K562 (cell line): ENCODE data around the gene AGRN. TPM values are rescaled to one million over a fixed set of nuclear protein-coding genes. Genes with fewer than 3 reads are reported as not detected.

Source experiments
- AFF1 ChIP-seq, 2 experiments: fragments of 450-650 bp; IDR thresholded peaks; 2 replicates each; pipeline ENCODE4 v1.6.1; 2018; ENCODE audit warnings: mild to moderate bottlenecking in 2 of 2, low read depth in 1 of 2; ENCODE audit not compliant: partially characterized antibody in 2 of 2
- E2F6 ChIP-seq, 2 experiments: IDR thresholded peaks; 2 replicates each; pipeline ENCODE4 v1.6.1; 2011; ENCODE audit warnings: borderline replicate concordance in 1 of 2, control low read depth in 1 of 2, low read depth in 1 of 2, low read length in 1 of 2, mild to moderate bottlenecking in 1 of 2, mixed read lengths in 1 of 2, moderate library complexity in 1 of 2; ENCODE audit not compliant: insufficient read depth in 1 of 2, insufficient read length in 1 of 2, poor library complexity in 1 of 2, severe bottlenecking in 1 of 2; ENCODE audit errors: extremely low read depth in 1 of 2
- E4F1 ChIP-seq: fragments of 250-450 bp; sonication (Bioruptor Pico); IDR thresholded peaks from 2 replicates; pipeline ENCODE4 v1.5.0; 2021; ENCODE audit warnings: mild to moderate bottlenecking, borderline replicate concordance
- ELF4 ChIP-seq: fragments of 450-650 bp; formaldehyde crosslinking; IDR thresholded peaks from 2 replicates; pipeline ENCODE4 v1.4.0; 2022; ENCODE audit warnings: missing genetic modification characterization
- FOXK2 ChIP-seq, 2 experiments: fragments of 450-650 bp; IDR thresholded peaks in 1 of 2; conservative IDR thresholded peaks in 1 of 2; 2 replicates each; pipeline ENCODE4 v1.6.1; 2016; ENCODE audit warnings: low read depth in 2 of 2, mild to moderate bottlenecking in 1 of 2
- NCOA6 ChIP-seq: fragments of 450-650 bp; IDR thresholded peaks from 2 replicates; pipeline ENCODE4 v1.6.1; 2017; ENCODE audit warnings: mild to moderate bottlenecking
- PHF8 ChIP-seq: fragments of 200-600 bp; sonication (generic); IDR thresholded peaks from 2 replicates; pipeline ENCODE4 v1.6.1; 2012; ENCODE audit warnings: mixed run types, mild to moderate bottlenecking, inconsistent platforms, low read length, moderate library complexity, borderline replicate concordance
- RBFOX2 ChIP-seq: fragments of 200-400 bp; formaldehyde crosslinking; IDR thresholded peaks from 2 replicates; pipeline ENCODE4 v1.6.1; 2017; ENCODE audit warnings: low read depth, mild to moderate bottlenecking, low read length, moderate library complexity
- SFPQ ChIP-seq: fragments of 200-400 bp; formaldehyde crosslinking; IDR thresholded peaks from 2 replicates; pipeline ENCODE4 v1.6.1; 2017; ENCODE audit warnings: mild to moderate bottlenecking, low read depth, low read length, moderate library complexity
- SIN3B ChIP-seq: fragments of 450-650 bp; IDR thresholded peaks from 2 replicates; pipeline ENCODE4 v1.6.1; 2017; ENCODE audit warnings: low read depth, mild to moderate bottlenecking, moderate library complexity
- TAF9B ChIP-seq: fragments of 450-650 bp; IDR thresholded peaks from 2 replicates; pipeline ENCODE4 v1.6.1; 2018; ENCODE audit warnings: mild to moderate bottlenecking; ENCODE audit not compliant: partially characterized antibody
- THRB ChIP-seq: fragments of 450-650 bp; formaldehyde crosslinking; conservative IDR thresholded peaks from 2 replicates; pipeline ENCODE4 v1.4.0; 2022; ENCODE audit warnings: mild to moderate bottlenecking, missing genetic modification characterization
- ZBTB43 ChIP-seq: sonication (generic); formaldehyde crosslinking; IDR thresholded peaks from 2 replicates; pipeline ENCODE4 v1.8.0; 2023; ENCODE audit warnings: mild to moderate bottlenecking, missing genetic modification reagents
- polyA plus RNA-seq, 8 experiments: library from polyadenylated mRNA; depleted of rRNA in 4 of 8; stranded (reverse) in 5 of 8; unstranded in 3 of 8; fragments of >200 nt; fragmentation: Nextera tagmentation in 2 of 8; fragmentation: Illumina TruSeq in 1 of 8; extraction: Ambion mirVana in 2 of 8; extraction: Trizol in 1 of 8; gene quantifications; 2 replicates each; pipeline versions ENCODE4 v1.2.1 to v1.2.3, GENCODE V29; 2011 to 2014; ENCODE audit warnings: inconsistent platforms in 1 of 8, missing spikeins in 1 of 8
- total RNA-seq, 7 experiments: library from RNA; depleted of rRNA in 6 of 7; stranded (reverse); fragments of >200 nt in 6 of 7; fragmentation: Illumina TruSeq in 2 of 7; extraction: Trizol in 2 of 7; gene quantifications; 2 replicates each; pipeline versions ENCODE4 v1.2.1 to v1.2.3, GENCODE V29; 2011 to 2021; ENCODE audit warnings: low replicate concordance in 1 of 7

AGRN gene
- total and polyA plus RNA-seq, 9 of the 15 experiments (the other 6 are each of a cell fraction or from before 2014, with no cell fraction given) = 0.04 to 111 (median 18.1) TPM

GRCh38 chr1:999725-1000356 is 20.1 kb upstream of the AGRN start, which contains the start of gene HES4 (continued):
- TF ChIP-seq SFPQ (no peak), NCOA6 (no peak), E2F6 (IDR thresholded peaks at IDR 0.05; ENCODE audit: borderline replicate concordance in 1 of 2, extremely low read depth in 1 of 2, insufficient read depth in 1 of 2, insufficient read length in 1 of 2, low read depth in 1 of 2, low read length in 1 of 2, poor library complexity in 1 of 2, severe bottlenecking in 1 of 2) (peak; percentile 94 to 98), AFF1 (IDR thresholded peaks at IDR 0.05; ENCODE audit: low read depth in 1 of 2, partially characterized antibody in 2 of 2) (no peak), PHF8 (0 out of 2 replicates have a peak, but pooled peaks have one; percentile 15), ELF4 (CRISPR knock-in tag) (no peak), FOXK2 (conservative IDR thresholded peaks at IDR 0.05 in 1 of 2, IDR thresholded peaks at IDR 0.05 in 1 of 2; ENCODE audit: low read depth in 2 of 2) (no peak), TAF9B (no peak), E4F1 (CRISPR knock-in tag) (no peak), SIN3B (peak; percentile 21; the same call in 1 of the 2 replicates), RBFOX2 (no peak; the same call in 1 of the 2 replicates), THRB (CRISPR knock-in tag) (no peak), ZBTB43 (no peak)
